ENCODE measurements around the gene DNAJB11. TPM values are rescaled to one million over a fixed set of nuclear protein-coding genes. Genes with fewer than 3 reads are reported as not detected.

DNAJB11 gene
- 97.6 TPM for polyA plus RNA-seq (2013, experiment 1 of 2)
- polyA plus RNA-seq (2013, experiment 2 of 2) = 96.9 TPM

GRCh38 chr3:186570096-186570940 is at the start of gene DNAJB11:
Gene DNAJB11 (plus strand): TSS chr3:186570720. CDS start chr3:186570898, 178 bp downstream.
- peak within 1 kb of the TSS; percentile 92 for H3K4me2 ChIP-seq (ENCODE audit: low read length)
- H2BK120ac ChIP-seq (ENCODE audit: low read depth, low read length) = no peak within 1 kb of the TSS
- H3K36me3 ChIP-seq (ENCODE audit: control insufficient read depth, insufficient read depth, low read length) = peaks cover 3% of the 10 kb centered on the region
- peaks cover 2% of the 10 kb centered on the region for H3K4me1 ChIP-seq (ENCODE audit: control insufficient read depth, low read depth, low read length)
- no peak within 1 kb of the TSS for H3K23ac ChIP-seq (ENCODE audit: low read length)
- H3K18ac ChIP-seq (ENCODE audit: low read length) = peak within 1 kb of the TSS; percentile 24
- H3K4ac ChIP-seq (ENCODE audit: low read depth, low read length) = no peak within 1 kb of the TSS
- peak within 1 kb of the TSS; percentile 87 for H3K4me3 ChIP-seq (ENCODE audit: low read length)
- H3K79me1 ChIP-seq (ENCODE audit: low read length) = peaks cover 7% of the 10 kb centered on the region
- H2AK5ac ChIP-seq (ENCODE audit: low read length) = peak within 1 kb of the TSS; percentile 18
- H3K79me2 ChIP-seq (ENCODE audit: control insufficient read depth, insufficient read depth, low read length) = peaks cover 12% of the 10 kb centered on the region
- no peak within 1 kb of the TSS for H4K8ac ChIP-seq (ENCODE audit: low read depth, low read length)
- H4K5ac ChIP-seq (ENCODE audit: low read length) = no peak within 1 kb of the TSS
- no CpG with 5 or more reads among the region's 59 CpGs for WGBS (ENCODE audit: extremely low coverage, insufficient coverage, low lambda C conversion rate)
- no peaks in the 10 kb centered on the region for H3K27me3 ChIP-seq (ENCODE audit: insufficient read depth, low read length, poor library complexity)
- no peak within 1 kb of the TSS for H2BK5ac ChIP-seq (ENCODE audit: low read length)
- no peak within 1 kb of the TSS for H2BK15ac ChIP-seq (replicated peaks; ENCODE audit: low read depth)
- peak within 1 kb of the TSS; percentile 95 for H3K56ac ChIP-seq (ENCODE audit: low read length)
- peak within 1 kb of the TSS; percentile 97 for H3K9ac ChIP-seq (ENCODE audit: low read length)
- H3K27ac ChIP-seq (ENCODE audit: low read depth, low read length) = no peak within 1 kb of the TSS
- peak; percentile 100 for DNase-seq

- Histone ChIP-seq H3K23ac (ENCODE audit: low read length) (no peak overlapping the region), H2AK5ac (ENCODE audit: low read length) (no peak overlapping the region), H3K4me1 (ENCODE audit: control insufficient read depth, low read depth, low read length) (no peaks in the 10 kb centered on the region), H4K5ac (ENCODE audit: low read length) (no peak overlapping the region), H2BK15ac (replicated peaks; ENCODE audit: low read depth) (no peak overlapping the region), H3K4me3 (ENCODE audit: low read length) (no peak overlapping the region), H3K56ac (ENCODE audit: low read length) (no peak overlapping the region), H3K18ac (ENCODE audit: low read length) (no peak overlapping the region), H3K9ac (ENCODE audit: low read length) (no peak overlapping the region), H3K36me3 (ENCODE audit: control insufficient read depth, insufficient read depth, low read length) (no peaks in the 10 kb centered on the region), H2BK120ac (ENCODE audit: low read depth, low read length) (no peak overlapping the region), H3K79me2 (ENCODE audit: control insufficient read depth, insufficient read depth, low read length) (no peaks in the 10 kb centered on the region), H2BK5ac (ENCODE audit: low read length) (no peak overlapping the region), H4K8ac (ENCODE audit: low read depth, low read length) (no peak overlapping the region), H3K4ac (ENCODE audit: low read depth, low read length) (no peak overlapping the region), H3K4me2 (ENCODE audit: low read length) (no peak overlapping the region), H3K27me3 (ENCODE audit: insufficient read depth, low read length, poor library complexity) (no peaks in the 10 kb centered on the region), H3K79me1 (ENCODE audit: low read length) (no peaks in the 10 kb centered on the region), H3K27ac (ENCODE audit: low read depth, low read length) (no peak overlapping the region)
- no CpG with 5 or more reads among the region's 10 CpGs for WGBS (ENCODE audit: extremely low coverage, insufficient coverage, low lambda C conversion rate)
- no peak for DNase-seq
Measured at GRCh38 chr3:186520957-186521842, 49.3 kb upstream of the DNAJB11 start.

- H4K5ac ChIP-seq (ENCODE audit: low read length) = no peak overlapping the region
- H3K36me3 ChIP-seq (ENCODE audit: control insufficient read depth, insufficient read depth, low read length) = no peaks in the 10 kb centered on the region
- H3K27ac ChIP-seq (ENCODE audit: low read depth, low read length) = no peak overlapping the region
- no peak overlapping the region for H3K4me2 ChIP-seq (ENCODE audit: low read length)
- H3K56ac ChIP-seq (ENCODE audit: low read length) = no peak overlapping the region
- H3K79me2 ChIP-seq (ENCODE audit: control insufficient read depth, insufficient read depth, low read length) = no peaks in the 10 kb centered on the region
- H3K9ac ChIP-seq (ENCODE audit: low read length) = no peak overlapping the region
- H3K4me1 ChIP-seq (ENCODE audit: control insufficient read depth, low read depth, low read length) = no peaks in the 10 kb centered on the region
- no peak overlapping the region for H3K4ac ChIP-seq (ENCODE audit: low read depth, low read length)
- H3K18ac ChIP-seq (ENCODE audit: low read length) = no peak overlapping the region
- H2AK5ac ChIP-seq (ENCODE audit: low read length) = no peak overlapping the region
- no peak overlapping the region for H2BK5ac ChIP-seq (ENCODE audit: low read length)
- no peak overlapping the region for H3K4me3 ChIP-seq (ENCODE audit: low read length)
- no peak for DNase-seq
- H2BK120ac ChIP-seq (ENCODE audit: low read depth, low read length) = no peak overlapping the region
- H2BK15ac ChIP-seq (replicated peaks; ENCODE audit: low read depth) = no peak overlapping the region
- no peak overlapping the region for H3K23ac ChIP-seq (ENCODE audit: low read length)
- no peaks in the 10 kb centered on the region for H3K79me1 ChIP-seq (ENCODE audit: low read length)
- no peak overlapping the region for H4K8ac ChIP-seq (ENCODE audit: low read depth, low read length)
- WGBS (ENCODE audit: extremely low coverage, insufficient coverage, low lambda C conversion rate) = no CpG with 5 or more reads among the region's 6 CpGs
- no peaks in the 10 kb centered on the region for H3K27me3 ChIP-seq (ENCODE audit: insufficient read depth, low read length, poor library complexity)
Measured at GRCh38 chr3:186523022-186523421, 47.5 kb upstream of the DNAJB11 start.

- H3K27me3 ChIP-seq (ENCODE audit: insufficient read depth, low read length, poor library complexity) = no peaks in the 10 kb centered on the region
- H3K4me1 ChIP-seq (ENCODE audit: control insufficient read depth, low read depth, low read length) = no peaks in the 10 kb centered on the region
- H2BK5ac ChIP-seq (ENCODE audit: low read length) = no peak overlapping the region
- no peak overlapping the region for H3K4me3 ChIP-seq (ENCODE audit: low read length)
- H2AK5ac ChIP-seq (ENCODE audit: low read length) = no peak overlapping the region
- no peak overlapping the region for H4K8ac ChIP-seq (ENCODE audit: low read depth, low read length)
- no peaks in the 10 kb centered on the region for H3K36me3 ChIP-seq (ENCODE audit: control insufficient read depth, insufficient read depth, low read length)
- no peak overlapping the region for H3K27ac ChIP-seq (ENCODE audit: low read depth, low read length)
- no peak overlapping the region for H3K4me2 ChIP-seq (ENCODE audit: low read length)
- H3K4ac ChIP-seq (ENCODE audit: low read depth, low read length) = no peak overlapping the region
- H3K79me1 ChIP-seq (ENCODE audit: low read length) = no peaks in the 10 kb centered on the region
- no peak overlapping the region for H3K18ac ChIP-seq (ENCODE audit: low read length)
- H3K79me2 ChIP-seq (ENCODE audit: control insufficient read depth, insufficient read depth, low read length) = no peaks in the 10 kb centered on the region
- no peak overlapping the region for H3K56ac ChIP-seq (ENCODE audit: low read length)
- no peak overlapping the region for H2BK15ac ChIP-seq (replicated peaks; ENCODE audit: low read depth)
- no peak overlapping the region for H4K5ac ChIP-seq (ENCODE audit: low read length)
- H3K9ac ChIP-seq (ENCODE audit: low read length) = no peak overlapping the region
- WGBS (ENCODE audit: extremely low coverage, insufficient coverage, low lambda C conversion rate) = no CpG with 5 or more reads among the region's 2 CpGs
- DNase-seq = no peak
- no peak overlapping the region for H3K23ac ChIP-seq (ENCODE audit: low read length)
- H2BK120ac ChIP-seq (ENCODE audit: low read depth, low read length) = no peak overlapping the region
Measured at GRCh38 chr3:186523434-186523833, 47.1 kb upstream of the DNAJB11 start.

GRCh38 chr3:186524616-186525015 is 45.9 kb upstream of the DNAJB11 start:
- Histone ChIP-seq H3K27me3 (ENCODE audit: insufficient read depth, low read length, poor library complexity) (no peaks in the 10 kb centered on the region), H2BK120ac (ENCODE audit: low read depth, low read length) (no peak overlapping the region), H3K4me2 (ENCODE audit: low read length) (no peak overlapping the region), H2BK5ac (ENCODE audit: low read length) (no peak overlapping the region), H3K79me1 (ENCODE audit: low read length) (no peaks in the 10 kb centered on the region), H3K4me1 (ENCODE audit: control insufficient read depth, low read depth, low read length) (no peaks in the 10 kb centered on the region), H3K9ac (ENCODE audit: low read length) (no peak overlapping the region), H3K56ac (ENCODE audit: low read length) (no peak overlapping the region), H4K5ac (ENCODE audit: low read length) (no peak overlapping the region), H3K79me2 (ENCODE audit: control insufficient read depth, insufficient read depth, low read length) (no peaks in the 10 kb centered on the region), H3K18ac (ENCODE audit: low read length) (no peak overlapping the region), H4K8ac (ENCODE audit: low read depth, low read length) (no peak overlapping the region), H2AK5ac (ENCODE audit: low read length) (no peak overlapping the region), H3K36me3 (ENCODE audit: control insufficient read depth, insufficient read depth, low read length) (no peaks in the 10 kb centered on the region), H3K23ac (ENCODE audit: low read length) (no peak overlapping the region), H3K4ac (ENCODE audit: low read depth, low read length) (no peak overlapping the region), H3K27ac (ENCODE audit: low read depth, low read length) (no peak overlapping the region), H2BK15ac (replicated peaks; ENCODE audit: low read depth) (no peak overlapping the region), H3K4me3 (ENCODE audit: low read length) (no peak overlapping the region)
- no CpG with 5 or more reads among the region's 6 CpGs for WGBS (ENCODE audit: extremely low coverage, insufficient coverage, low lambda C conversion rate)
- no peak for DNase-seq
